Measurements from ENCODE around the gene FASTKD3. TPM values are rescaled to one million over a fixed set of nuclear protein-coding genes. Genes with fewer than 3 reads are reported as not detected.
A peak's percentile ranks its signal among the peaks of the same experiment; 100 is the strongest.

FASTKD3 gene
- total RNA-seq, 1 donor from 2014 or later, result 9.2 TPM

- DNase-seq (ENCODE audit: low spot score), result no peak
- Mint-ChIP-seq H3K36me3 (ENCODE audit: low read depth) (no peaks in the 10 kb centered on the region), H3K4me1 (ENCODE audit: low read depth) (no peaks in the 10 kb centered on the region), H3K9me3 (ENCODE audit: low read depth) (no peaks in the 10 kb centered on the region), H3K27me3 (ENCODE audit: low read depth) (peaks cover 20% of the 10 kb centered on the region), H3K27ac (ENCODE audit: unreplicated experiment) (no peak overlapping the region), H3K4me3 (ENCODE audit: unreplicated experiment) (no peak overlapping the region)
- peak; percentile 88 for TF ChIP-seq CTCF (IDR thresholded peaks at IDR 0.05)
Observed at GRCh38 chr5:7815892-7816534, 52.8 kb downstream of the FASTKD3 start.

- no peak overlapping the region for H3K4me3 Mint-ChIP-seq (ENCODE audit: unreplicated experiment)
- peaks cover 25% of the 10 kb centered on the region for H3K27me3 Mint-ChIP-seq (ENCODE audit: low read depth)
- TF ChIP-seq CTCF (IDR thresholded peaks at IDR 0.05), result no peak
- H3K27ac Mint-ChIP-seq (ENCODE audit: unreplicated experiment), result no peak overlapping the region
- no peaks in the 10 kb centered on the region for H3K36me3 Mint-ChIP-seq (ENCODE audit: low read depth)
- H3K9me3 Mint-ChIP-seq (ENCODE audit: low read depth), result no peaks in the 10 kb centered on the region
- DNase-seq (ENCODE audit: low spot score), result no peak
- no peaks in the 10 kb centered on the region for H3K4me1 Mint-ChIP-seq (ENCODE audit: low read depth)
Observed at GRCh38 chr5:7814816-7815215, 54.0 kb downstream of the FASTKD3 start.

- Mint-ChIP-seq H3K4me1 (ENCODE audit: low read depth) (no peaks in the 10 kb centered on the region), H3K9me3 (ENCODE audit: low read depth) (no peaks in the 10 kb centered on the region), H3K27me3 (ENCODE audit: low read depth) (peaks cover 25% of the 10 kb centered on the region), H3K36me3 (ENCODE audit: low read depth) (no peaks in the 10 kb centered on the region), H3K27ac (ENCODE audit: unreplicated experiment) (no peak overlapping the region), H3K4me3 (ENCODE audit: unreplicated experiment) (no peak overlapping the region)
- no peak for TF ChIP-seq CTCF (IDR thresholded peaks at IDR 0.05)
- DNase-seq (ENCODE audit: low spot score), result no peak
Observed at GRCh38 chr5:7813576-7813975, 55.3 kb downstream of the FASTKD3 start.

- TF ChIP-seq CTCF (IDR thresholded peaks at IDR 0.05), result no peak
- H3K36me3 Mint-ChIP-seq (ENCODE audit: low read depth), result no peaks in the 10 kb centered on the region
- no peak overlapping the region for H3K27ac Mint-ChIP-seq (ENCODE audit: unreplicated experiment)
- H3K4me3 Mint-ChIP-seq (ENCODE audit: unreplicated experiment), result no peak overlapping the region
- DNase-seq (ENCODE audit: low spot score), result no peak
- H3K9me3 Mint-ChIP-seq (ENCODE audit: low read depth), result no peaks in the 10 kb centered on the region
- peaks cover 26% of the 10 kb centered on the region for H3K27me3 Mint-ChIP-seq (ENCODE audit: low read depth)
- no peaks in the 10 kb centered on the region for H3K4me1 Mint-ChIP-seq (ENCODE audit: low read depth)
Observed at GRCh38 chr5:7813007-7813406, 55.8 kb downstream of the FASTKD3 start.

GRCh38 chr5:7811715-7812114 lies 57.1 kb downstream of the FASTKD3 start:
- Mint-ChIP-seq H3K9me3 (ENCODE audit: low read depth) (no peaks in the 10 kb centered on the region), H3K4me1 (ENCODE audit: low read depth) (no peaks in the 10 kb centered on the region), H3K27me3 (ENCODE audit: low read depth) (peaks cover 31% of the 10 kb centered on the region), H3K4me3 (ENCODE audit: unreplicated experiment) (no peak overlapping the region), H3K36me3 (ENCODE audit: low read depth) (no peaks in the 10 kb centered on the region), H3K27ac (ENCODE audit: unreplicated experiment) (no peak overlapping the region)
- DNase-seq (ENCODE audit: low spot score), result no peak
- TF ChIP-seq CTCF (IDR thresholded peaks at IDR 0.05), result no peak

Other genes starting within 250 kb of the FASTKD3 start
- gene CFAP90, start 17.9 kb downstream of the FASTKD3 start, total RNA-seq, result 0.27 to 0.36 TPM in 2 of 3 replicates, not detected in the other
- 27.4 to 37.2 TPM (median 28.4 TPM) in 3 replicates for gene MTRR, start 117 bp upstream of the FASTKD3 start, total RNA-seq

Measured in chondrocyte (in vitro differentiated cells).